Right cardiac atrium (tissue), 5 donors: ENCODE results near the gene DEXI. TPM values are rescaled to one million over a fixed set of nuclear protein-coding genes. Genes with fewer than 3 reads are reported as not detected.
A peak's percentile ranks its signal among the peaks of the same experiment; 100 is the strongest.
"Not testable (repeated sequence)": the region's sequence is repeated elsewhere in the genome, so short reads cannot be mapped to it uniquely, and the experiment has no call there.

Experiments
- ATAC-seq, 2 donors: fragments of 200-7000 bp; cut with Tn5 transposase; one replicate each; pipeline versions ENCODE4 v1.8.0 to v1.9.1; 2020; ENCODE audit warnings: moderate library complexity in 2 of 2, mild to moderate bottlenecking in 1 of 2
- DNase-seq, 3 donors: peaks; one replicate each; pipeline ENCODE4 v3.0.0-alpha.2; 2020
- H3K27ac ChIP-seq: one replicate; pipeline ENCODE4 v1.5.1; 2013; ENCODE audit warnings: mild to moderate bottlenecking, low read length, control low read depth, moderate library complexity
- H3K27me3 ChIP-seq: one replicate; pipeline ENCODE4 v1.6.1; 2013; ENCODE audit not compliant: control insufficient read depth, insufficient read depth
- H3K4me1 ChIP-seq: one replicate; pipeline ENCODE4 v1.6.1; 2013; ENCODE audit warnings: low read length; ENCODE audit not compliant: control insufficient read depth, insufficient read depth
- H3K4me3 ChIP-seq: one replicate; pipeline ENCODE4 v1.5.1; 2013; ENCODE audit warnings: low read length, control low read depth
- H3K9me3 ChIP-seq: one replicate; pipeline ENCODE4 v1.6.1; 2013; ENCODE audit warnings: low read length; ENCODE audit not compliant: control insufficient read depth
- WGBS: extraction: QIAGEN DNeasy Blood & Tissue Kit; methylation state at CpG from one replicate; pipeline ENCODE4 v1.1.7; 2013; 5-methylcytosine and 5-hydroxymethylcytosine counted together
- intact Hi-C, 4 donors: fragments of 100-400 bp; cut with DNase I; formaldehyde crosslinking; loops; one replicate each; pipeline versions ENCODE4 v1.11.0 to v1.14.0; 2022 to 2023
- polyA plus RNA-seq: library from polyadenylated mRNA; stranded (reverse); fragments of 200-250 nt; gene quantifications from one replicate; pipeline ENCODE4 v1.2.3, GENCODE V29; 2013
- total RNA-seq, 4 donors: library from RNA; stranded (reverse); fragmentation: NEBNext Ultra II Directional; extraction: Animal tissue kit (Norgen Biotek cat#: 25700); gene quantifications; one replicate each; pipeline ENCODE4 v1.2.1, GENCODE V29; 2021
- donor health status: healthy with polysubstance abuse.
- donor health status: DM: no; HTN: yes; CAD: no.
- donor health status: DM: no; HTN: no; CAD: no.
- donor health status: DM: no; HTN: yes; CAD: no; lungs with severe emphysema.
- donor health status: DM: yes; HTN: yes; CAD: no.

DEXI gene
- total and polyA plus RNA-seq, 5 donors, result 82.2 to 127 (median 102) TPM

- H3K4me3 ChIP-seq, H3K27ac ChIP-seq, H3K9me3 ChIP-seq, H3K27me3 ChIP-seq, ATAC-seq, DNase-seq: not testable (repeated sequence)
- WGBS, result 96% methylated on average over 3 of the region's 3 CpGs
- intact Hi-C loops, result loop anchor here in 1 of 4 donors (10.0 kb wide), 1 partner anchor 170 kb away; no protein-coding TSS in a partner anchor
- peaks cover 12% of the 10 kb centered on the region for H3K4me1 ChIP-seq
Observed at GRCh38 chr16:10925285-10925684, 17.0 kb downstream of the DEXI start.

GRCh38 chr16:10923650-10924214 is 18.5 kb downstream of the DEXI start:
- WGBS, result 52% methylated on average over 14 of the region's 14 CpGs
- peak; percentile 80 to 93 (median 93) for DNase-seq
- peak overlapping the region; percentile 68 for H3K27ac ChIP-seq
- no peaks in the 10 kb centered on the region for H3K9me3 ChIP-seq
- ATAC-seq, result peak; percentile 65 to 70
- H3K27me3 ChIP-seq, result no peaks in the 10 kb centered on the region
- intact Hi-C loops, result loop anchor here in 2 of 4 donors (5.0 to 10.0 kb wide), 2 partner anchors 169 to 176 kb away; no protein-coding TSS in a partner anchor
- H3K4me3 ChIP-seq, result no peak overlapping the region
- H3K4me1 ChIP-seq, result peaks cover 6% of the 10 kb centered on the region

DNA sequence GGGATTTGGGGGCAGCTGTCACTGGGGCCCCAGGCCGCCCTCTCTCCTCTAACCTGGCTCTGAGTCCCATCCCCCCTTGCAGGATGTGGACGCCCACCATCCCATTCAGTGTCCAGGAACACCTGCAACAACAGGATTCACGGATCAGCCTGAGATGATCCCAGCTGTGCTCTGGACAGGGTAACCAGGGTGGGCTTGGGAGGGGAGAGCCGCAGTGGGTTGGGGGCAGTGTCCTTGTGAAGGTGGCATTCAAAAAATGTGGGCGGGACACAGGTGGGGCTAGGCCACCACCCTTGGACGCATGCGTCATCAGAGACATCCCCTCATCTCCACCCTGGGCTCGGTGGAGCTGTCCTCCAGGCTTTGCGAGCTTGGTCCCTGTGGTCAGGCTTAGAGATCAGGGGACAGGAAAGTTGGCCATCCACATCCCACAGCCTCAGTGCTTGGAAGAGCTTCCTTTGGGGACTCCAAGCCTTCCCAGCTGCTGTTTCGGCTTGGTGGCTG is 19.1 kb downstream of the DEXI start:
- WGBS, result 84% methylated on average over 10 of the region's 10 CpGs
- intact Hi-C loops, result loop anchor here in 2 of 4 donors (5.0 to 10.0 kb wide), 2 partner anchors 168 to 176 kb away; no protein-coding TSS in a partner anchor
- Histone ChIP-seq H3K4me3 (no peak overlapping the region), H3K27ac (peak overlapping the region; percentile 68), H3K4me1 (peaks cover 6% of the 10 kb centered on the region), H3K27me3 (no peaks in the 10 kb centered on the region), H3K9me3 (no peaks in the 10 kb centered on the region)
- ATAC-seq, result peak in 1 of 2 donors; percentile 1
- DNase-seq, result peak in 1 of 3 donors; percentile 52

DNA sequence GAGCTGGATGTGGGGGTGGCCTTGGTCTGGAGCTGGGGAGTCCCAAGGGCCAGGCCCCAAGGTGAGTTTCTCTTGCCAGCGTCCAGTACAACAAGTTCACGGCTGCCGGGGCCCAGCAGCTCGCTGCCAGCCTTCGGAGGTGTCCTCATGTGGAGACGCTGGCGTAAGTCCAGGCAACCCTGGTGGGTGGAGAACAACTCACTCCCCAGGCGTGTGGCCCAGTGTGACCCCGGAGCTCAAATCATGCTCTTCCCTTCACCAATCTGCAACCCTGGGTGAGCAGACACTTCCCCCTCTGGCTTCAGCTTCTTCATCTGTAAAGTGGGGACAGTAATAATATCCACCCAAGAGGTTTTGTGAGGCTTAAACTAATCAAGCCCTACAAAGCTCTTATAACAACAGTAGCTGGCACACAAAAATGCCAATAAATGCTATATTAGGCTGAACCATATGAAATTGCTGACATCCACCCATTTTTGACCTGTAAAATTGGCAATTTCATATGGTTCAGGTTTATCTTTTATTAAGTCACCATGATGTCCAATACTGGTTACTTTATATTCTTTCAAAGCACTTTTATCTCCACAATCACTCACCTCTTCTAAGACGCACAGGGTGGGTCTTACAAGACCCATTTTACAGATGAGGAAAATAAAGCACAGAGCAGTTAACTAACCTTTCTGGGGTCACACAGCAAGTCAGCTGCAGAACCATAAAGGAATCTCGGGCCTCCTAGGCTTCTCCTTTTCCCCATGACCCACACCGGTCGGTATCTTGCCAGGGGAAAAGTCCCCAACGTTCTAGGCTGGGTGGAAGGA is 19.7 kb downstream of the DEXI start:
- 53% methylated on average over 14 of the region's 14 CpGs for WGBS
- Histone ChIP-seq H3K27me3 (no peaks in the 10 kb centered on the region), H3K4me1 (peaks cover 6% of the 10 kb centered on the region), H3K27ac (peak overlapping the region; percentile 86), H3K9me3 (no peaks in the 10 kb centered on the region), H3K4me3 (no peak overlapping the region)
- intact Hi-C loops, result loop anchor here in 2 of 4 donors (5.0 to 10.0 kb wide), 2 partner anchors 168 to 175 kb away; no protein-coding TSS in a partner anchor
- DNase-seq, result peak; percentile 86 to 93 (median 92)
- peak; percentile 50 to 56 for ATAC-seq

GRCh38 chr16:10921536-10922327 is 20.5 kb downstream of the DEXI start:
- Histone ChIP-seq H3K4me1 (peaks cover 6% of the 10 kb centered on the region), H3K9me3 (no peaks in the 10 kb centered on the region)

GRCh38 chr16:10920726-10921427 is 21.4 kb downstream of the DEXI start:
- no peak for ATAC-seq
- intact Hi-C loops, result loop anchor here in 2 of 4 donors (5.0 to 10.0 kb wide), 2 partner anchors 166 to 174 kb away; no protein-coding TSS in a partner anchor
- H3K9me3 ChIP-seq, result no peaks in the 10 kb centered on the region
- peak in 1 of 3 donors; percentile 58 for DNase-seq
- peaks cover 6% of the 10 kb centered on the region for H3K4me1 ChIP-seq
- H3K27me3 ChIP-seq, result no peaks in the 10 kb centered on the region
- WGBS, result 57% methylated on average over 15 of the region's 15 CpGs
- no peak overlapping the region for H3K4me3 ChIP-seq
- peak overlapping the region; percentile 86 for H3K27ac ChIP-seq

More at GRCh38 chr16:10921536-10922327, 20.5 kb downstream of the DEXI start:
- Histone ChIP-seq H3K27me3 (no peaks in the 10 kb centered on the region), H3K27ac (peak overlapping the region; percentile 86), H3K4me3 (no peak overlapping the region)
- intact Hi-C loops, result loop anchor here in 2 of 4 donors (5.0 to 10.0 kb wide), 2 partner anchors 167 to 174 kb away; no protein-coding TSS in a partner anchor
- whole genome bisulfite sequencing, result 44% methylated on average over 10 of the region's 10 CpGs
- peak; percentile 32 to 44 for ATAC-seq
- DNase-seq, result peak in 2 of 3 donors; percentile 57 to 82

DNA sequence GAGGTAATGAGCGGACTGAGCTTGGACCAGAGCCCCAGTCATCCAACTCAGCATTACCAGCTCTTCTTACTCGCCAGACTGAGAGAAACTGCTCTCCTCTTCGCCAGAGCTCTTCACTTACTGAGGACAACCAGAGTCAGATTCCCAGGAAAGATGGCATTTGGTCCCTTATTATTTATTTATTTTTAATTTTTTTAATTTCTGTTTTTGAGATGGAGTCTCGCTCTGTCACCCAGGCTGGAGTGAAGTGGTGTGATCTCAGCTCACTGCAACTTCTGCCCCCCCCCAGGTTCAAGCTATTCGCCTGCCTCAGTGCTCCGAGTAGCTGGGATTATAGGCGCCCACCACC is 23.3 kb downstream of the DEXI start:
- H3K4me3 ChIP-seq, result no peak overlapping the region
- no peak for ATAC-seq
- 55% methylated on average over 7 of the region's 7 CpGs for WGBS
- H3K9me3 ChIP-seq, result no peaks in the 10 kb centered on the region
- H3K27ac ChIP-seq, result no peak overlapping the region
- no peak for DNase-seq
- peaks cover 6% of the 10 kb centered on the region for H3K4me1 ChIP-seq
- intact Hi-C loops, result loop anchor here (5.0 to 10.0 kb wide), 6 partner anchors 84 to 404 kb away; no protein-coding TSS in a partner anchor
- no peaks in the 10 kb centered on the region for H3K27me3 ChIP-seq

- H3K4me3 ChIP-seq, result no peak overlapping the region
- peaks cover 6% of the 10 kb centered on the region for H3K4me1 ChIP-seq
- no peaks in the 10 kb centered on the region for H3K9me3 ChIP-seq
- DNase-seq (peak; percentile 94 to 98 (median 95)), ATAC-seq (peak; percentile 78 to 82)
- no peaks in the 10 kb centered on the region for H3K27me3 ChIP-seq
- no peak overlapping the region for H3K27ac ChIP-seq
- 47% methylated on average over 21 of the region's 21 CpGs for WGBS
- intact Hi-C loops, result loop anchor here (5.0 to 10.0 kb wide), 6 partner anchors 84 to 404 kb away; no protein-coding TSS in a partner anchor
Observed at GRCh38 chr16:10918294-10919002, 23.8 kb downstream of the DEXI start.

DNA sequence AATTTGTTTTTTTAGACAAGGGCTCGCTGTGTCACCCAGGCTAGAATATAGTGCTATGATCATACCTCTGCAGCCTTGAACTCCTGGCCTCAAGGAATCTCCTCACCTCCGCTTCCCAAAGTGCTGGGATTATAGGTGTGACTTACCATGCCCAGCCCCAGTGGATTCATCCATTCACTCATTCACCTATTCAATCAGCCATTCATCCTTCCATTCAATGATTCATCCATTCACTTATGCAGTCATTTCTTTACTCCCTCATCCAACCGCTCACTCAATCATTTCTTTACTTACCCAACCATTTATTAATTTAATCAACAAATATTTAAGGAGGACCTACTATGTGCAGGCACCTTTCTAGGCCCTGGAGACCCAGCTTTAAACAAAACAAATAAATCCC is 25.7 kb downstream of the DEXI start:
- DNase-seq (no peak), ATAC-seq (no peak)
- no peaks in the 10 kb centered on the region for H3K27me3 ChIP-seq
- no peak overlapping the region for H3K27ac ChIP-seq
- no peak overlapping the region for H3K4me3 ChIP-seq
- intact Hi-C loops, result loop anchor here (5.0 to 10.0 kb wide), 6 partner anchors 82 to 402 kb away; no protein-coding TSS in a partner anchor
- H3K4me1 ChIP-seq, result no peaks in the 10 kb centered on the region
- 64% methylated on average over 3 of the region's 3 CpGs for WGBS
- no peaks in the 10 kb centered on the region for H3K9me3 ChIP-seq
